ENCODE data around the gene AK9.

DNA sequence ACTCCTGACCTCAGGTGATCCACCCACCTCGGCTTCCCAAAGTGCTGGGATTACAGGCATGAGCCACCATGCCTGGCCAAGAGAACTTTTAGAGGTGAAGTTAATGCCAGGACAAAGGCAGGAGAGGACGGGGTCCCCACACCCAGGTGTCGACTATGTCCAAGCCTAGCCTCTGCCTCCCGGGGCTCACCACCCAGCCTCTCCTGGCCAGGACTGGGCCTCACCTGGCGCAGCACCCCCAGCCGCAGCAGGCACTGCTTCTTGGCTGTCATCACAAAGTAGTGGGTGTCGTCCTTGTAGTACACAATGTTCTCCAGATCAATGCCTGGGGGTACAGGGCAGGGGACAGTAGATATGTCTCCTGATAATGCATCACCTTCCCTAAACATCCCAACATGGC is 239.6 kb downstream of the AK9 start:
- TF ChIP-seq, protein P1, sequence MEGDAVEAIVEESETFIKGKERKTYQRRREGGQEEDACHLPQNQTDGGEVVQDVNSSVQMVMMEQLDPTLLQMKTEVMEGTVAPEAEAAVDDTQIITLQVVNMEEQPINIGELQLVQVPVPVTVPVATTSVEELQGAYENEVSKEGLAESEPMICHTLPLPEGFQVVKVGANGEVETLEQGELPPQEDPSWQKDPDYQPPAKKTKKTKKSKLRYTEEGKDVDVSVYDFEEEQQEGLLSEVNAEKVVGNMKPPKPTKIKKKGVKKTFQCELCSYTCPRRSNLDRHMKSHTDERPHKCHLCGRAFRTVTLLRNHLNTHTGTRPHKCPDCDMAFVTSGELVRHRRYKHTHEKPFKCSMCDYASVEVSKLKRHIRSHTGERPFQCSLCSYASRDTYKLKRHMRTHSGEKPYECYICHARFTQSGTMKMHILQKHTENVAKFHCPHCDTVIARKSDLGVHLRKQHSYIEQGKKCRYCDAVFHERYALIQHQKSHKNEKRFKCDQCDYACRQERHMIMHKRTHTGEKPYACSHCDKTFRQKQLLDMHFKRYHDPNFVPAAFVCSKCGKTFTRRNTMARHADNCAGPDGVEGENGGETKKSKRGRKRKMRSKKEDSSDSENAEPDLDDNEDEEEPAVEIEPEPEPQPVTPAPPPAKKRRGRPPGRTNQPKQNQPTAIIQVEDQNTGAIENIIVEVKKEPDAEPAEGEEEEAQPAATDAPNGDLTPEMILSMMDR (conservative IDR thresholded peaks at IDR 0.05; ENCODE audit: low read depth, low read length), result no peak
- no peak for TF ChIP-seq EZH2 (IDR thresholded peaks at IDR 0.05; ENCODE audit: low read length, unreplicated experiment)

All from PC-3 (cell line).